ENCODE measurements around the gene CPB1.

DNA sequence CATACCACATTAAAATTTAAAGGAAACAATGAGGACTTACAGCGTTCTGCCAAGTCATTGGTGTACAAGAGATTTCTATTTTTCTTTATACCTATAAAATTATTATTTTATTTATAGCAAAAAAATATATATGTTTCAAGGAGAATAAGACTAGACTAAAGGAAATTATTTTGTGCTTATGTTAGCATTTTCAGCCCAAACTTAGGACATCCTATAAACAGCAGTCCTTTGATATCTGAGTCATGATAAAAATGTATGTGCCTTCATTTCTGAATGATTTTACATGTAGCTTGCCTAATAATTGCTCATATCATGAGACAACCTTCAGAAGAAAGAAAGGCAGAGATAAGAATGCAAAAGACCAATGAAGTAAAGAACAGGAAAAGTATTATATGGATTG is 20.8 kb downstream of the CPB1 start:
- TF ChIP-seq POLR2A (IDR thresholded peaks at IDR 0.05): no peak
- TF ChIP-seq, protein P1, sequence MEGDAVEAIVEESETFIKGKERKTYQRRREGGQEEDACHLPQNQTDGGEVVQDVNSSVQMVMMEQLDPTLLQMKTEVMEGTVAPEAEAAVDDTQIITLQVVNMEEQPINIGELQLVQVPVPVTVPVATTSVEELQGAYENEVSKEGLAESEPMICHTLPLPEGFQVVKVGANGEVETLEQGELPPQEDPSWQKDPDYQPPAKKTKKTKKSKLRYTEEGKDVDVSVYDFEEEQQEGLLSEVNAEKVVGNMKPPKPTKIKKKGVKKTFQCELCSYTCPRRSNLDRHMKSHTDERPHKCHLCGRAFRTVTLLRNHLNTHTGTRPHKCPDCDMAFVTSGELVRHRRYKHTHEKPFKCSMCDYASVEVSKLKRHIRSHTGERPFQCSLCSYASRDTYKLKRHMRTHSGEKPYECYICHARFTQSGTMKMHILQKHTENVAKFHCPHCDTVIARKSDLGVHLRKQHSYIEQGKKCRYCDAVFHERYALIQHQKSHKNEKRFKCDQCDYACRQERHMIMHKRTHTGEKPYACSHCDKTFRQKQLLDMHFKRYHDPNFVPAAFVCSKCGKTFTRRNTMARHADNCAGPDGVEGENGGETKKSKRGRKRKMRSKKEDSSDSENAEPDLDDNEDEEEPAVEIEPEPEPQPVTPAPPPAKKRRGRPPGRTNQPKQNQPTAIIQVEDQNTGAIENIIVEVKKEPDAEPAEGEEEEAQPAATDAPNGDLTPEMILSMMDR (IDR thresholded peaks at IDR 0.05): no peak
- no peak for TF ChIP-seq EP300 (IDR thresholded peaks at IDR 0.05)

Data from ovary (tissue), 3 donors.